BLaER1 (cell line): ENCODE measurements around the gene C19orf18.
A peak's percentile ranks its signal among the peaks of the same experiment; 100 is the strongest.
"Not testable (repeated sequence)": the region's sequence is repeated elsewhere in the genome, so short reads cannot be mapped to it uniquely, and the experiment has no call there.

Experiments
- H3K27ac ChIP-seq: shearing (Covaris generic); formaldehyde crosslinking; 2 replicates; pipeline ENCODE4 v1.8.1; 2022
- H3K27me3 ChIP-seq: shearing (Covaris generic); formaldehyde crosslinking; 2 replicates; pipeline ENCODE4 v1.8.1; 2022
- H3K36me3 ChIP-seq: shearing (Covaris generic); formaldehyde crosslinking; 2 replicates; pipeline ENCODE4 v1.8.1; 2022
- H3K4me1 ChIP-seq: shearing (Covaris generic); formaldehyde crosslinking; 2 replicates; pipeline ENCODE4 v1.8.1; 2022
- H3K4me2 ChIP-seq: shearing (Covaris generic); formaldehyde crosslinking; 2 replicates; pipeline ENCODE4 v1.8.1; 2022
- H3K4me3 ChIP-seq: shearing (Covaris generic); formaldehyde crosslinking; 2 replicates; pipeline ENCODE4 v1.8.1; 2022
- H3K9ac ChIP-seq: shearing (Covaris generic); formaldehyde crosslinking; 2 replicates; pipeline ENCODE4 v1.8.1; 2022
- H3K9me3 ChIP-seq: shearing (Covaris generic); formaldehyde crosslinking; 2 replicates; pipeline ENCODE4 v1.8.1; 2022
- H4K20me1 ChIP-seq: shearing (Covaris generic); formaldehyde crosslinking; 2 replicates; pipeline ENCODE4 v1.8.1; 2022
- Cebpa-rat ChIP-seq: shearing (Covaris generic); IDR thresholded peaks from 2 replicates; pipeline ENCODE4 v1.8.1; 2022

C19orf18 gene

GRCh38 chr19:57974434-57974833, at the start of gene C19orf18:
TSS of gene C19orf18 (minus strand) at chr19:57974534. CDS start at chr19:57974432, 102 bp downstream.
- H3K4me3 ChIP-seq, result 0 out of 2 replicates have a peak within 1 kb of the TSS, but pooled peaks have one; percentile 33
- no peaks in the 10 kb centered on the region for H3K4me1 ChIP-seq
- peaks cover 96% of the 10 kb centered on the region for H3K36me3 ChIP-seq
- H3K9ac ChIP-seq, result no peak within 1 kb of the TSS
- no peak for TF ChIP-seq Cebpa-rat
- no peaks in the 10 kb centered on the region for H4K20me1 ChIP-seq
- H3K27me3 ChIP-seq, result no peaks in the 10 kb centered on the region
- H3K4me2 ChIP-seq, result no peak within 1 kb of the TSS
- H3K27ac ChIP-seq, result no peak within 1 kb of the TSS
- peaks cover 100% of the 10 kb centered on the region for H3K9me3 ChIP-seq

- H4K20me1 ChIP-seq, result no peaks in the 10 kb centered on the region
- no peak overlapping the region for H3K4me3 ChIP-seq
- H3K36me3 ChIP-seq, result no peaks in the 10 kb centered on the region
- H3K9me3 ChIP-seq, result peaks cover 28% of the 10 kb centered on the region
- no peak overlapping the region for H3K9ac ChIP-seq
- TF ChIP-seq Cebpa-rat, result no peak
- H3K4me2 ChIP-seq, result no peak overlapping the region
- peak overlapping the region; percentile 33; the same call in 1 of the 2 replicates for H3K27ac ChIP-seq
- peaks cover 9% of the 10 kb centered on the region for H3K4me1 ChIP-seq
- H3K27me3 ChIP-seq, result no peaks in the 10 kb centered on the region
These were observed 47.9 kb upstream of the C19orf18 start for GRCh38 chr19:58022283-58022660.

GRCh38 chr19:58021541-58022282, 47.4 kb upstream of the C19orf18 start:
- H3K27me3 ChIP-seq, result no peaks in the 10 kb centered on the region
- H3K27ac ChIP-seq, result peak overlapping the region; percentile 33; the same call in 1 of the 2 replicates
- peaks cover 9% of the 10 kb centered on the region for H3K4me1 ChIP-seq
- peaks cover 28% of the 10 kb centered on the region for H3K9me3 ChIP-seq
- peak overlapping the region; percentile 42; the same call in 1 of the 2 replicates for H3K4me2 ChIP-seq
- no peaks in the 10 kb centered on the region for H3K36me3 ChIP-seq
- TF ChIP-seq Cebpa-rat, result no peak
- H3K4me3 ChIP-seq, result no peak overlapping the region
- H4K20me1 ChIP-seq, result no peaks in the 10 kb centered on the region
- 0 out of 2 replicates have a peak overlapping the region, but pooled peaks have one; percentile 5 for H3K9ac ChIP-seq

GRCh38 chr19:58020129-58020528, 45.8 kb upstream of the C19orf18 start:
- Histone ChIP-seq H3K36me3 (no peaks in the 10 kb centered on the region), H3K27ac (no peak overlapping the region), H3K27me3 (no peaks in the 10 kb centered on the region), H3K9me3 (peaks cover 18% of the 10 kb centered on the region), H3K4me2 (no peak overlapping the region), H3K4me3 (no peak overlapping the region), H4K20me1 (no peaks in the 10 kb centered on the region), H3K4me1 (peaks cover 9% of the 10 kb centered on the region), H3K9ac (no peak overlapping the region)
- TF ChIP-seq Cebpa-rat, result no peak

- H3K36me3 ChIP-seq, result no peaks in the 10 kb centered on the region
- no peaks in the 10 kb centered on the region for H3K9me3 ChIP-seq
- peaks cover 8% of the 10 kb centered on the region for H3K4me1 ChIP-seq
- H3K27ac ChIP-seq, result no peak overlapping the region
- H3K9ac ChIP-seq, result no peak overlapping the region
- no peak overlapping the region for H3K4me3 ChIP-seq
- H3K27me3 ChIP-seq, result no peaks in the 10 kb centered on the region
- H3K4me2 ChIP-seq, result no peak overlapping the region
- H4K20me1 ChIP-seq, result 0 out of 2 replicates have a peak, but pooled peaks cover 3% of the 10 kb centered on the region
- TF ChIP-seq Cebpa-rat, result no peak
These were observed 39.8 kb upstream of the C19orf18 start for GRCh38 chr19:58014141-58014540.

GRCh38 chr19:58010507-58010906, 36.2 kb upstream of the C19orf18 start:
- peaks cover 10% of the 10 kb centered on the region; the same call in 1 of the 2 replicates for H3K9me3 ChIP-seq
- H3K27me3 ChIP-seq, result no peaks in the 10 kb centered on the region
- H3K36me3 ChIP-seq, result peaks cover 24% of the 10 kb centered on the region
- H3K4me3 ChIP-seq, result peak overlapping the region; percentile 77
- H3K4me1 ChIP-seq, result peaks cover 17% of the 10 kb centered on the region
- H4K20me1 ChIP-seq, result 0 out of 2 replicates have a peak, but pooled peaks cover 12% of the 10 kb centered on the region
- no peak overlapping the region for H3K27ac ChIP-seq
- TF ChIP-seq Cebpa-rat, result no peak
- H3K4me2 ChIP-seq, result peak overlapping the region; percentile 97
- peak overlapping the region; percentile 85; the same call in 1 of the 2 replicates for H3K9ac ChIP-seq

- Histone ChIP-seq H3K9me3 (peaks cover 17% of the 10 kb centered on the region; the same call in 1 of the 2 replicates), H3K9ac (peak overlapping the region; percentile 85), H3K27ac (peak overlapping the region; percentile 72), H3K4me1 (peaks cover 17% of the 10 kb centered on the region), H3K27me3 (no peaks in the 10 kb centered on the region), H4K20me1 (0 out of 2 replicates have a peak, but pooled peaks cover 12% of the 10 kb centered on the region), H3K4me3 (peak overlapping the region; percentile 77), H3K4me2 (peak overlapping the region; percentile 97), H3K36me3 (peaks cover 31% of the 10 kb centered on the region)
- no peak for TF ChIP-seq Cebpa-rat
These were observed 35.5 kb upstream of the C19orf18 start for GRCh38 chr19:58009666-58010301.

- Histone ChIP-seq H3K4me1 (peaks cover 20% of the 10 kb centered on the region), H3K27ac (no peak overlapping the region), H3K4me2 (peak overlapping the region; percentile 97), H3K9me3 (peaks cover 22% of the 10 kb centered on the region; the same call in 1 of the 2 replicates), H3K9ac (peak overlapping the region; percentile 85), H4K20me1 (0 out of 2 replicates have a peak, but pooled peaks cover 12% of the 10 kb centered on the region), H3K4me3 (peak overlapping the region; percentile 77), H3K36me3 (peaks cover 36% of the 10 kb centered on the region), H3K27me3 (no peaks in the 10 kb centered on the region)
- TF ChIP-seq Cebpa-rat, result no peak
These were observed 34.9 kb upstream of the C19orf18 start for GRCh38 chr19:58009301-58009665.

GRCh38 chr19:58008877-58009276, 34.5 kb upstream of the C19orf18 start:
- Histone ChIP-seq H3K9ac (peak overlapping the region; percentile 85), H3K4me1 (peaks cover 24% of the 10 kb centered on the region), H3K9me3 (peaks cover 26% of the 10 kb centered on the region; the same call in 1 of the 2 replicates), H3K4me2 (peak overlapping the region; percentile 97), H3K4me3 (peak overlapping the region; percentile 77), H4K20me1 (0 out of 2 replicates have a peak, but pooled peaks cover 12% of the 10 kb centered on the region), H3K36me3 (peaks cover 40% of the 10 kb centered on the region)
- H3K27me3 ChIP-seq, H3K27ac ChIP-seq: not testable (repeated sequence)

GRCh38 chr19:58007285-58007684, 33.0 kb upstream of the C19orf18 start:
- H3K4me1 ChIP-seq, result peaks cover 33% of the 10 kb centered on the region
- TF ChIP-seq Cebpa-rat, result no peak
- no peak overlapping the region for H3K27ac ChIP-seq
- H3K36me3 ChIP-seq, result peaks cover 43% of the 10 kb centered on the region
- H3K4me3 ChIP-seq, result no peak overlapping the region
- H3K9me3 ChIP-seq, result peaks cover 34% of the 10 kb centered on the region; the same call in 1 of the 2 replicates
- H3K27me3 ChIP-seq, result no peaks in the 10 kb centered on the region
- no peak overlapping the region for H3K4me2 ChIP-seq
- H3K9ac ChIP-seq, result no peak overlapping the region
- H4K20me1 ChIP-seq, result 0 out of 2 replicates have a peak, but pooled peaks cover 12% of the 10 kb centered on the region
